Measurements from ENCODE around the gene CDH4. TPM values are rescaled to one million over a fixed set of nuclear protein-coding genes. Genes with fewer than 3 reads are reported as not detected.

CDH4 gene
- total RNA-seq, 1 donor from 2014 or later: 0.23 TPM

GRCh38 chr20:61521687-61522420 lies 269.8 kb downstream of the CDH4 start:
- Mint-ChIP-seq H3K36me3 (ENCODE audit: low read depth, unreplicated experiment) (no peaks in the 10 kb centered on the region), H3K9me3 (ENCODE audit: unreplicated experiment) (no peaks in the 10 kb centered on the region), H3K4me1 (ENCODE audit: unreplicated experiment) (peaks cover 5% of the 10 kb centered on the region), H3K27ac (ENCODE audit: unreplicated experiment) (no peak overlapping the region), H3K4me3 (ENCODE audit: unreplicated experiment) (no peak overlapping the region), H3K27me3 (ENCODE audit: unreplicated experiment) (peaks cover 5% of the 10 kb centered on the region)
- DNase-seq (ENCODE audit: low spot score): no peak
- no peak for TF ChIP-seq CTCF (IDR thresholded peaks at IDR 0.05; ENCODE audit: unreplicated experiment)

GRCh38 chr20:61522498-61523090 lies 270.5 kb downstream of the CDH4 start:
- DNase-seq (ENCODE audit: low spot score): no peak
- peaks cover 5% of the 10 kb centered on the region for H3K27me3 Mint-ChIP-seq (ENCODE audit: unreplicated experiment)
- H3K36me3 Mint-ChIP-seq (ENCODE audit: low read depth, unreplicated experiment): no peaks in the 10 kb centered on the region
- H3K4me3 Mint-ChIP-seq (ENCODE audit: unreplicated experiment): no peak overlapping the region
- H3K4me1 Mint-ChIP-seq (ENCODE audit: unreplicated experiment): peaks cover 5% of the 10 kb centered on the region
- no peaks in the 10 kb centered on the region for H3K9me3 Mint-ChIP-seq (ENCODE audit: unreplicated experiment)
- no peak overlapping the region for H3K27ac Mint-ChIP-seq (ENCODE audit: unreplicated experiment)
- TF ChIP-seq CTCF (IDR thresholded peaks at IDR 0.05; ENCODE audit: unreplicated experiment): no peak

- no peak overlapping the region for H3K4me3 Mint-ChIP-seq (ENCODE audit: unreplicated experiment)
- H3K27me3 Mint-ChIP-seq (ENCODE audit: unreplicated experiment): peaks cover 5% of the 10 kb centered on the region
- no peak for TF ChIP-seq CTCF (IDR thresholded peaks at IDR 0.05; ENCODE audit: unreplicated experiment)
- no peaks in the 10 kb centered on the region for H3K9me3 Mint-ChIP-seq (ENCODE audit: unreplicated experiment)
- no peak overlapping the region for H3K27ac Mint-ChIP-seq (ENCODE audit: unreplicated experiment)
- peaks cover 5% of the 10 kb centered on the region for H3K4me1 Mint-ChIP-seq (ENCODE audit: unreplicated experiment)
- DNase-seq (ENCODE audit: low spot score): no peak
- no peaks in the 10 kb centered on the region for H3K36me3 Mint-ChIP-seq (ENCODE audit: low read depth, unreplicated experiment)
Observed at GRCh38 chr20:61523145-61523544, 271.1 kb downstream of the CDH4 start.

- Mint-ChIP-seq H3K9me3 (ENCODE audit: unreplicated experiment) (no peaks in the 10 kb centered on the region), H3K4me1 (ENCODE audit: unreplicated experiment) (peaks cover 5% of the 10 kb centered on the region), H3K27me3 (ENCODE audit: unreplicated experiment) (peaks cover 2% of the 10 kb centered on the region), H3K27ac (ENCODE audit: unreplicated experiment) (no peak overlapping the region), H3K36me3 (ENCODE audit: low read depth, unreplicated experiment) (no peaks in the 10 kb centered on the region), H3K4me3 (ENCODE audit: unreplicated experiment) (no peak overlapping the region)
- DNase-seq (ENCODE audit: low spot score): no peak
- TF ChIP-seq CTCF (IDR thresholded peaks at IDR 0.05; ENCODE audit: unreplicated experiment): no peak
Observed at GRCh38 chr20:61524951-61525666, 273.0 kb downstream of the CDH4 start.

Measured in endothelial cell (in vitro differentiated cells).